LHCN-M2 (cell line): ENCODE data around the gene GLIS1. TPM values are rescaled to one million over a fixed set of nuclear protein-coding genes. Genes with fewer than 3 reads are reported as not detected.
A peak's percentile ranks its signal among the peaks of the same experiment; 100 is the strongest.
"Not testable (repeated sequence)": the region's sequence is repeated elsewhere in the genome, so short reads cannot be mapped to it uniquely, and the experiment has no call there.

Experiments
- DNase-seq: peaks from one replicate; pipeline ENCODE4 v3.0.0-alpha.2; 2012; ENCODE audit warnings: low read depth
- total RNA-seq: library from RNA; depleted of rRNA; stranded (reverse); fragments of >200 nt; gene quantifications from 2 replicates; pipeline ENCODE4 v1.2.3, GENCODE V29; 2014

The GLIS1 gene
- total RNA-seq, 1 experiment from 2014 or later = 3.7 TPM

- DNase-seq = peak; percentile 60
Observed at GRCh38 chr1:53654216-53655210, 84.5 kb downstream of the GLIS1 start.

GRCh38 chr1:53653631-53654030, 85.3 kb downstream of the GLIS1 start:
- DNase-seq = no peak

- no peak for DNase-seq
Observed at GRCh38 chr1:53653200-53653575, 85.8 kb downstream of the GLIS1 start.

GRCh38 chr1:53652441-53653199, 86.3 kb downstream of the GLIS1 start:
- no peak for DNase-seq

- DNase-seq = no peak
Observed at GRCh38 chr1:53651356-53651755, 87.6 kb downstream of the GLIS1 start.

- DNase-seq = no peak
Observed at GRCh38 chr1:53648516-53648915, 90.4 kb downstream of the GLIS1 start.

- DNase-seq = not testable (repeated sequence)
Observed at GRCh38 chr1:53647915-53648314, 91.0 kb downstream of the GLIS1 start.

GRCh38 chr1:53646732-53647131, 92.2 kb downstream of the GLIS1 start:
- no peak for DNase-seq

GRCh38 chr1:53645690-53646078, 93.3 kb downstream of the GLIS1 start:
- no peak for DNase-seq

- no peak for DNase-seq
Observed at GRCh38 chr1:53644909-53645689, 93.9 kb downstream of the GLIS1 start.

GRCh38 chr1:53644496-53644895, 94.5 kb downstream of the GLIS1 start:
- no peak for DNase-seq

- DNase-seq = no peak
Observed at GRCh38 chr1:53643881-53644390, 95.0 kb downstream of the GLIS1 start.

- DNase-seq = no peak
Observed at GRCh38 chr1:53643041-53643880, 95.7 kb downstream of the GLIS1 start.

- DNase-seq = no peak
Observed at GRCh38 chr1:53642607-53643006, 96.4 kb downstream of the GLIS1 start.

- no peak for DNase-seq
Observed at GRCh38 chr1:53642215-53642555, 96.8 kb downstream of the GLIS1 start.

GRCh38 chr1:53641481-53642214, 97.3 kb downstream of the GLIS1 start:
- no peak for DNase-seq

- no peak for DNase-seq
Observed at GRCh38 chr1:53640701-53641075, 98.3 kb downstream of the GLIS1 start.

GRCh38 chr1:53639996-53640700, 98.8 kb downstream of the GLIS1 start:
- no peak for DNase-seq

GRCh38 chr1:53639251-53639763, 99.7 kb downstream of the GLIS1 start:
- peak; percentile 88 for DNase-seq
